GM19452 (cell line): Measurements from ENCODE around the gene TTC24.
"Not testable (repeated sequence)": the region's sequence is repeated elsewhere in the genome, so short reads cannot be mapped to it uniquely, and the experiment has no call there.

Experiments used
- ATAC-seq: cut with Tn5 transposase; IDR thresholded peaks from one replicate; pipeline ENCODE4 v1.9.1; 2021; ENCODE audit not compliant: unreplicated experiment

TTC24 gene

GRCh38 chr1:156579472-156579871, at the start of gene TTC24:
TSS of gene TTC24 (plus strand) at chr1:156579723. CDS start at chr1:156581365, 1,642 bp downstream.
- ATAC-seq, result no peak

- no peak for ATAC-seq
Observed at GRCh38 chr1:156530006-156530405, 49.5 kb upstream of the TTC24 start.

GRCh38 chr1:156532374-156532773, 47.1 kb upstream of the TTC24 start:
- no peak for ATAC-seq

GRCh38 chr1:156533568-156534220, 45.8 kb upstream of the TTC24 start:
- no peak for ATAC-seq

- no peak for ATAC-seq
Observed at GRCh38 chr1:156534424-156535060, 45.0 kb upstream of the TTC24 start.

- no peak for ATAC-seq
Observed at GRCh38 chr1:156537027-156537426, 42.5 kb upstream of the TTC24 start.

GRCh38 chr1:156538711-156539440, 40.6 kb upstream of the TTC24 start:
- ATAC-seq, result no peak

- no peak for ATAC-seq
Observed at GRCh38 chr1:156539818-156540355, 39.6 kb upstream of the TTC24 start.

- ATAC-seq, result no peak
Observed at GRCh38 chr1:156540955-156541354, 38.6 kb upstream of the TTC24 start.

GRCh38 chr1:156543066-156543465, 36.5 kb upstream of the TTC24 start:
- ATAC-seq, result no peak

GRCh38 chr1:156544592-156545102, 34.9 kb upstream of the TTC24 start:
- no peak for ATAC-seq

GRCh38 chr1:156546267-156546666, 33.3 kb upstream of the TTC24 start:
- ATAC-seq, result no peak

GRCh38 chr1:156547434-156547833, 32.1 kb upstream of the TTC24 start:
- no peak for ATAC-seq

GRCh38 chr1:156547982-156548381, 31.5 kb upstream of the TTC24 start:
- ATAC-seq, result no peak

- no peak for ATAC-seq
Observed at GRCh38 chr1:156549390-156549789, 30.1 kb upstream of the TTC24 start.

GRCh38 chr1:156549831-156550230, 29.7 kb upstream of the TTC24 start:
- no peak for ATAC-seq

- no peak for ATAC-seq
Observed at GRCh38 chr1:156550346-156550745, 29.2 kb upstream of the TTC24 start.

- ATAC-seq, result no peak
Observed at GRCh38 chr1:156551066-156551643, 28.4 kb upstream of the TTC24 start.

GRCh38 chr1:156551869-156552268, 27.7 kb upstream of the TTC24 start:
- no peak for ATAC-seq

- no peak for ATAC-seq
Observed at GRCh38 chr1:156552518-156552917, 27.0 kb upstream of the TTC24 start.

- ATAC-seq, result not testable (repeated sequence)
Observed at GRCh38 chr1:156552937-156553336, 26.6 kb upstream of the TTC24 start.
